MV-4-11 (cell line): ENCODE results near the gene CYB561D1.

ENCODE experiments used
- DNase-seq: peaks from one replicate; lab custom pipeline; 2025; lab: John Stamatoyannopoulos, UW

The CYB561D1 gene

DNA sequence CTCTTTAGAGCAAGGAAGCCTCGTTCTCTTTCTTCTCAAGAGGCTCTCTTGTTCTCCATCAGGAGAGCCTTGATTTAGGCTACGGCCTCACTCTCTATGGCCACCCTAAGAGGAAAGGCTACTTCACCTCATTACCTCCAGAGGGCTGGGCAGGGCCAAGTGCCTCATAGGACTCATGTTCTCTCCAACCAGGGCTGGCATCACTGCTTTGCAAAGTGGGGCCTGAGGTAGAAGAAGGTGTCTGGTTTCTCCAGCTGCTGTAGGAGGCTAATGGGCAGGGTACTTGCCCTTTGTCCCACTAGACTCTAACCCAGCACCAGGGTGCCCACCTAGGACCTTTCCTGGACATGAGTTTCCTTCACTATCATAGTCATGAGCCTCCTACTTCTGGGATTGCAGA lies 12.2 kb upstream of the CYB561D1 start:
- no peak for DNase-seq

- DNase-seq, result no peak
These were observed 11.7 kb upstream of the CYB561D1 start for GRCh38 chr1:109482242-109482641.

GRCh38 chr1:109482791-109483671 lies 10.9 kb upstream of the CYB561D1 start:
- no peak for DNase-seq

GRCh38 chr1:109483672-109484518 lies 10.0 kb upstream of the CYB561D1 start, which contains the start of gene ATXN7L2:
ATXN7L2 (plus strand) TSS chr1:109483905; CDS start chr1:109483954, 49 bp downstream.
- peak; percentile 79 for DNase-seq

DNA sequence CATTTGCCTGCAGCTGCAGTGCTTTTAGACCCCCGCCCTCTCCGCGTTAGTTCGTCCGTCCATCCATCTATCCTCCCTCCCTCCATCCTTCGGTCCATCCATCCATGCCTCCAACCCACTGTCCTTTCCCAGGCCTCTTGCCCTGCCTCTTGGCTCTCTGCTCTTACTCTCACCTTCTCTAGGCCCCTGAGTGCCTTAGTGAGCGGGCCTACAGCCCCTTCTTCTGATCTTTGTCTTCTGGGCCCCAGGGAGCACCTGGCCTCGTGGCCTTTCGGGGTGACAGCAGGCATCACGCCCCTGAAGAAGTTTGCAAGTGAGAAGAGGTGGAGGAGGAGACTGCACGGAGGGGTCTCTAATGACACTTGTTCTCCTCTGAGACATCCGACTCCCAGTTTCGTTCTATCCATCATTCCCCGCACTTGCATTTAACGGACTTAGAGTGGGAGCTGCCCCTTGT lies 9.3 kb upstream of the CYB561D1 start:
- no peak for DNase-seq

- no peak for DNase-seq
These were observed 8.9 kb upstream of the CYB561D1 start for GRCh38 chr1:109485001-109485400.

DNA sequence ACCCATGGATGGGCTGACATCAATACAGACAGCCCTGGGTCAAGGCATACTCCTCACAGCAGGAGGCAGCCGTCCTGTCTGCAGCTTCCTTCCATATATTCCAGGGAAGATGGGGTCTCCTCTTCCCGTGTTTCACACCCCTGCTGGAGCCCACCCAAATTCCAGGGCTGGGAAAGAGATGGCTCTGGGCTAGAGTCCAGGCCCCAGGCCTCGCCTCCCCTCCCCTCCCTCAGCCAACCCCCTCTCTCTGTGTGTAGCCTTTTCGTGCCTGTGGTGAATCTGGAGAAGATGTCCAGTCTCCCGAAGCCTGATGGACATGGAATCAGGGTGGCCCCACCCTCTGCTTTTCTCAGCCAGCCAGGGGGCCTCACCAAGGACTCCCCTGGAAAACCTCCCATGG lies 6.6 kb upstream of the CYB561D1 start:
- DNase-seq, result no peak

- no peak for DNase-seq
These were observed 5.7 kb upstream of the CYB561D1 start for GRCh38 chr1:109488201-109488600.

GRCh38 chr1:109488696-109489095 lies 5.2 kb upstream of the CYB561D1 start:
- no peak for DNase-seq

DNA sequence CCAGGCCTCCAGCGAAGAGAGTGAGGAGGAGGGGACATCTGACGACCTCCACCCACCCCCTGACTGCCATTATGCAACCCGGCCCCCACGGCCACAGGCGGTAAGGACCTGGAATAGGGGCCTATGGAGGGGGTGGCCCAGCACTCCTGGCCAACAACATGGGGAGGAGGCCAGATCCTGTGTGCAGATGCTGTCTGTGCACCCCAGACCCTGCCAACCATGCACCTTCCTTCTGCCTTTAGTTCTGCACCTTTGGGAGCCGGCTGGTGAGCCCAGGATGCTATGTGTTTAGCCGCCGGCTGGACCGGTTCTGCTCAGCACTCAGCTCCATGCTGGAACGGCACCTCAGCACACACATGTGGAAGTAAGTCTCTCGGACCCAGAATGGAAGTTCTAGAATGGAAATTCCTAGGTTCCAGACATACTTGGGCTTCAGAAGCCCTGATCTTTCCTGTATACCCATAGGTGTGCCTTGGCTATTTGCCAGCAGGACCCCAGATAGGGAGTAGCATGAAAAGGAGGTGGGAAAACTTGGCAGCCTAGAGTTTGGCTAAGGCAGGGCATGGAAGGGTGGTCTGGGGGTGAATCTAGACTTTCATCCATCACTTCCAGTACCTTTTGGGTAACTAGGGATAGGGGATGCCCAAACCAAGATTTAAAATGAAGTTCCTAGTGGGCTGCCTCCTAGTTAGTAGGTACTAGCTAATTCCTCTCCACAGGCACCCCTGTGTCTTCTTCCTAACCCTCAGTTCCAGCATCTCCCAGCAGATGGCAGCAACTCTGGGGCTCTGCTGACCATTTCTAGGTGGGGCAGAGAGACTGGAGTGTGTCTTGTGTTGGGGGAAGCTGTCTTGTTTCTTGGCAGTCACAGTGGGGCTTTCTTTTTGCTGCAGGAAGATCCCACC lies 3.6 kb upstream of the CYB561D1 start:
- DNase-seq, result peak; percentile 50

DNA sequence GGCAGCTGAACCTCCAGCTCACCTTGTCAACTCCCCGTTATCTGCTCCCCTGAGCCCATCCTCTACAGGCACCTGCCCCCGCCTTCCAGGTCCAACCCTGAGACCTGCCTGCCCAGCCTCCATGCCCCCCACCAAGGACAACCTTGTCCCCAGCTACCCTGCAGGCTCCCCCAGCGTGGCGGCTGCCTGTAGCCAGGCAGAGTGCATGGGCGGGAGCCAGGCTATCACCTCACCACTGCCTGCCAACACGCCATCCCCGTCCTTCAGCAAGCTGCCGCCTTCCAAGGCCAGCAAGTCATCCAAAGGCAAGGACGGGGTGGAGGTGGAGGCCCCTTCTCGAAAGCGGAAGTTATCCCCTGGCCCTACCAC lies 3.0 kb upstream of the CYB561D1 start:
- no peak for DNase-seq

GRCh38 chr1:109491372-109491771 lies 2.5 kb upstream of the CYB561D1 start:
- DNase-seq, result no peak

- no peak for DNase-seq
These were observed 1.1 kb upstream of the CYB561D1 start for GRCh38 chr1:109492779-109493178.

DNA sequence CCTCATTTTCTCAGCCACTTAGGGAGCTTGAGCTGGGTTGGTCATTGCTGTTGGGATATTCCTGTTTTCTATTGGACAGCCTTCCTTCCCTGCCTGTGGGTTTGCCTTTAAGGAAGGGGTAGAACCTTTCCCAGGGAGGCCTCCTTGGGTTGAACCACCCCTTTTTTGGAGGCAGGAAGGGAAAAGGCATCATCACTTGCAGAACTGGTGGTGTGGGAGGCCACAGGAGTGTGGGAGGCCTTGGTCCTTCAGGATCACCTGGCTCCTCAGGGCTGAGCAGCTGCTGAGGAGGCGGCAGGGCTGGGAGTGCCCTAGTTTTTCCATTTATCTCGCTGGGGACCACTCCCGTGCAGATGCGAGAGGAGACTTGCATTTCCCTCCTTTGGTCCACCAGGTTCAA lies 667 bp upstream of the CYB561D1 start:
- no peak for DNase-seq

GRCh38 chr1:109495738-109496137 lies 1.8 kb downstream of the CYB561D1 start:
- DNase-seq, result no peak

DNA sequence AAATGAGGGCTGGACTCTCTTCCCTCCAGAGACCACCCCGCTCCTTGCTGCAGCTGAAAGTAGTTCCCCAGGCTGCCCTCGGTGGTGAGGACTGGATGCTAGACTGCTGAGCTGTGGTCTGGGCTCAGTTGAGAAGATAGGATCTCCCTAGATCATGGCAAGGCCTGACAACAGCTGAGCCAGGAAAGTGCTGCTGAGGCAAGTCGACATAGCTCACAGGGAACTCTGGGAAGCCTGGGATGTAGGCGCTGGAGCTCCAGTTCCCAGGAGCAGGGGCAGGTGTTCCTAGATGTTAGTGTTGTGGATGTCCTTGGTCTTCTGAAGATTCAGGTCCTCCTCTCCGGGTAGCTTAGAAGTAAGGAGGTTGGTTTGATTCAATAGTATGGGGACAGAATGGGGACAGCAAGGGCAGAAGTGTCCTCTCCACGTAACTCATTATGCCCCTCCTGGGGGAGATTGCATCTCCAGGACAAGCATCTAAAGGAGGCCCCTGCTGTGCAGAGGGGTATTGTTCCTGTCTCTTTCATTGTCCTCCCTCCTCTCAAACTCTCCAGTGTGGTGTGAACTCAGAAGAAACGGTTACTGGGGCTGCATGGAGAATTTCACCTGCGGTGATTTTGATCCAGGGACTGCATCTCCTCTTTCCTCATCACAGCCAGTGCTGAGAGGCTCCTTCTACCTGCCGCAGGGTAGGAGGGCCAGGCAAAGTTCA lies 3.7 kb downstream of the CYB561D1 start:
- no peak for DNase-seq

DNA sequence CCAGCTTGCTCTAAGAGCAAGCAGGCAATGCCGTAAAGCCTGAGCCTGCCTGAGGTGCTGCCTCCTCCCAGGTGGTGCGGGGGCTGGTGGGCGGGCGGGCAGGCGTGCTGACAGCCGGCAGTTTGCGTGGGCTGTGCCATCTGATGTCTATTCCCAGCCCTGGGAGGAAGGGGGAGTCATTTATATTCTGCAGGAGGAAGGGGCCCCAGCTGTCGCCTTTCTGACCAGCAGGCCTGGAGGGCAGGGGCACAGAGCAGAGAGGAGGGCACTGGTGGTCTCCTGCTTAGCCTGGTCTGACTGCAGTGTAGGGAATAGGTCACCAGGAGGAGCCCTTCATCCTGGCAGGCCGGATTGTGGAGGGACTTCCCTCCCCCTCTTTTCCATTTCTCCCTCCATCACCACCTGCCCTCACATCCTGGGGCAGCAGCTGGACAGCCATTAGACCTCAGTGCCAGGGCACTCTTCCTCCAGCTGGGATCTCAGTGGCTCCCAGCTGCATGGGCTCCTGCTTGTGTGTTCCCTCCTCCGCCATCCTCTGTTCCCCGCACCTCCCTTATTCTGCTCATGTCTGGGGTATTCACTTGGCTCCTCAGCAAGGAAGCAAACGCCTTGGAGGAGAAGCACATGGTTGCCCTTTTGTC lies 4.4 kb downstream of the CYB561D1 start:
- DNase-seq, result no peak

GRCh38 chr1:109499081-109499480 lies 5.2 kb downstream of the CYB561D1 start:
- no peak for DNase-seq

DNA sequence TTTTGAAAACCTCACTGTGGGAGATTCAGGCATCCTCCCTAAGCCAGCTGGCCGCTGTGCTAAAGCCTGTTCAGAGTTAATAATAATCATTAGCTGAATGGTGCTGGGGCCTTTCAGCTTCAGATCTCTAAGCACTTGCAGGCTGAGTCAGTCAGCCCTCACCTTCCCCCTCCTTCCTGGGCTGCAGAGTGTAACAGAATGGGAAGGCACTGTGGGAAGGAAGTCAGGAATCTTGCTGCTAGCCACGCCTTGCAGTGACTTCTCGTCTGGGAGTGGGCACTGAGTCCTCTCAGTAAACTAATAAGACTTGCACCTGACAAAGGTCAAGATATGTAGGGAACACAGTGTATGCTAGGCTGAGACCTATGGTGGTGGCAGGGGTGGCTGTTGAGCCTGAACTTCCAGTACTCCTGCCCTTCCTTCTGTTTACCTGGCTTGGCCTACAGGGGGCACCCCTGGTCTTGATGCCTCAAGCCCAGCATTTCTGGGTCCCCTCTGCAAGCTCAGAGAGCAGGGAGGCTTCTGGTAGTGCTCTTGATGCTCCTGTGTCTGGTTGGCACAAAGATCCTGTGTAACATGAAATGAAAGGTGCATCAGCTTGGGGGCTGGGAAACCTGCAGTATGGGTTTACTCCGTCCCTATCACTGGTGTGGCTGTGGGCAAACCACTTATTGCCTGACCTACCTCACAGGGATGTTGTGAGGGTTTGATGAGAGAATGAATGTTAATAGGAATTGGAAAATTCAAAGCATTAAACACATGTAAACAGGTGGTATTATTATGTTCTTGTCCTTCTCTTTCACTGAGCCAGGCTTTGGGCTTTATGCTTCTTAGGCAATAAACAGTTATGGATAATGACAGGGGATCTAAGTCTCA lies 6.0 kb downstream of the CYB561D1 start:
- DNase-seq, result peak; percentile 43

DNA sequence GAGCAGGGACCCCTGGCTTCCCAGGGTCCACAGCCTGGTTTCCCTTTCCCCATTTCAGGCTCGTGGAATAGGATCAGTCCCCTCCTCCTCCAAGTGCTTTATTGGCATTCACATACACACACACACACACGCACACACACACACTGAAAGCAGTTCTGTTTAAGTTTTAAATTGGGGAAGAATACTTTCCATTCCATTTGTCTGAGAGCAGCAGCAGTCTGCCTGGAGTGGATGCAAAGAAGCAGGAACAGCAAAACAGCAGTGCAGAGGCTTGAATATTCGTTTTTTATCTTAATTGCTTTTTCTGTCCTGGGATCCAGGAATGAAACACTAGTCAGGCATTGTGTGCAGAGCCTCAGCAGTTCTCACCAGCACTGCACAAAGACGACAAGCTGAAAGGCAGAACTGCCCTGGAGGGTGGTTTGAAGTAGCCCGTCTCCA lies 7.1 kb downstream of the CYB561D1 start:
- peak; percentile 30 for DNase-seq
